HepG2 (cell line): ENCODE measurements around the gene SNX27. TPM values are rescaled to one million over a fixed set of nuclear protein-coding genes. Genes with fewer than 3 reads are reported as not detected.

ENCODE experiments used
- ADNP ChIP-seq: sonication (generic); formaldehyde crosslinking; IDR thresholded peaks from 2 replicates; pipeline ENCODE4 v1.4.0; 2020; ENCODE audit warnings: missing genetic modification reagents
- ARNTL ChIP-seq: sonication (generic); formaldehyde crosslinking; IDR thresholded peaks from 2 replicates; pipeline ENCODE4 v1.4.0; 2020; ENCODE audit warnings: mild to moderate bottlenecking, missing genetic modification reagents
- FOXM1 ChIP-seq: sonication (generic); formaldehyde crosslinking; IDR thresholded peaks from 2 replicates; pipeline ENCODE4 v1.5.0; 2020; ENCODE audit warnings: missing genetic modification reagents
- MEIS2 ChIP-seq: sonication (generic); formaldehyde crosslinking; IDR thresholded peaks from 2 replicates; pipeline ENCODE4 v1.9.0; 2021; ENCODE audit warnings: mild to moderate bottlenecking, missing genetic modification reagents
- MTA3 ChIP-seq: sonication (generic); formaldehyde crosslinking; IDR thresholded peaks from 2 replicates; pipeline ENCODE4 v1.4.0; 2020; ENCODE audit warnings: missing genetic modification reagents
- RARA ChIP-seq: IDR thresholded peaks from 2 replicates; pipeline ENCODE4 v1.6.1; 2016; ENCODE audit warnings: missing genetic modification reagents, missing compliant biosample characterization
- SATB2 ChIP-seq: sonication (generic); formaldehyde crosslinking; IDR thresholded peaks from 2 replicates; pipeline ENCODE4 v1.5.0; 2020; ENCODE audit warnings: missing genetic modification reagents
- SMARCC2 ChIP-seq: fragments of 450-650 bp; IDR thresholded peaks from 2 replicates; pipeline ENCODE4 v1.6.1; 2017; ENCODE audit warnings: antibody characterized with exemption, mild to moderate bottlenecking
- SOX6 ChIP-seq, 2 experiments: fragments of 450-650 bp in 1 of 2; sonication (generic) in 1 of 2; formaldehyde crosslinking in 1 of 2; IDR thresholded peaks; 2 replicates each; pipeline versions ENCODE4 v1.4.0 to v1.6.1; 2017 to 2020; ENCODE audit warnings: antibody characterized with exemption in 1 of 2, mild to moderate bottlenecking in 1 of 2, missing genetic modification reagents in 1 of 2
- SRSF9 ChIP-seq: fragments of 200-400 bp; formaldehyde crosslinking; IDR thresholded peaks from 2 replicates; pipeline ENCODE4 v1.6.1; 2018; ENCODE audit warnings: borderline replicate concordance, mild to moderate bottlenecking, low read depth, low read length; ENCODE audit not compliant: insufficient read depth, poor library complexity, severe bottlenecking
- TBX3 ChIP-seq: fragments of 450-650 bp; IDR thresholded peaks from 2 replicates; pipeline ENCODE4 v1.6.1; 2017; ENCODE audit warnings: antibody characterized with exemption, mild to moderate bottlenecking, inconsistent platforms, borderline replicate concordance
- THAP11 ChIP-seq: IDR thresholded peaks from 2 replicates; pipeline ENCODE4 v1.6.1; 2016; ENCODE audit warnings: missing biosample characterization, missing genetic modification reagents
- WIZ ChIP-seq: sonication (generic); formaldehyde crosslinking; IDR thresholded peaks from 2 replicates; pipeline ENCODE4 v1.5.1; 2020; ENCODE audit warnings: mild to moderate bottlenecking, missing genetic modification reagents
- ZFX ChIP-seq: sonication (generic); formaldehyde crosslinking; IDR thresholded peaks from 2 replicates; pipeline ENCODE4 v1.4.0; 2020; ENCODE audit warnings: mild to moderate bottlenecking, low read depth, missing genetic modification reagents, moderate library complexity
- ZKSCAN5 ChIP-seq: sonication (generic); formaldehyde crosslinking; IDR thresholded peaks from 2 replicates; pipeline ENCODE4 v1.5.1; 2020; ENCODE audit warnings: mild to moderate bottlenecking, missing genetic modification reagents
- polyA plus RNA-seq, 8 experiments: library from polyadenylated mRNA; depleted of rRNA in 3 of 8; stranded (reverse) in 7 of 8; unstranded in 1 of 8; fragments of >200 nt; fragmentation: Illumina TruSeq in 4 of 8; extraction: Trizol in 4 of 8; gene quantifications; 2 replicates each; pipeline versions ENCODE4 v1.2.1 to v1.2.3, GENCODE V29; 2011 to 2016; ENCODE audit warnings: low read depth in 4 of 8, missing spikeins in 1 of 8, mixed read lengths in 1 of 8; ENCODE audit not compliant: insufficient read depth in 1 of 8
- total RNA-seq, 5 experiments: library from RNA; depleted of rRNA; stranded (reverse); fragments of >200 nt; fragmentation: Illumina TruSeq; extraction: Trizol; gene quantifications; 2 replicates each; pipeline ENCODE4 v1.2.3, GENCODE V29; 2016; ENCODE audit warnings: low read depth in 1 of 5
- TF ChIP-seq, protein P1 (sequence below): IDR thresholded peaks from 2 replicates; pipeline ENCODE4 v1.6.1; 2012; ENCODE audit warnings: low read depth, low read length, improper control_type of control experiment
- TF ChIP-seq, protein P2 (sequence below): sonication (generic); formaldehyde crosslinking; IDR thresholded peaks from 2 replicates; pipeline ENCODE4 v1.4.0; 2020; ENCODE audit warnings: missing genetic modification reagents
- TF ChIP-seq, protein P3 (sequence below), 2 experiments: fragments of 450-650 bp in 1 of 2; sonication (generic) in 1 of 2; formaldehyde crosslinking; IDR thresholded peaks; 2 replicates each; pipeline versions ENCODE4 v1.5.0 to v1.8.0; 2020 to 2022; ENCODE audit warnings: mild to moderate bottlenecking in 1 of 2, missing genetic modification reagents in 1 of 2
- TF ChIP-seq, protein P4 (sequence below): sonication (generic); formaldehyde crosslinking; IDR thresholded peaks from 2 replicates; pipeline ENCODE4 v1.9.0; 2021; ENCODE audit warnings: missing genetic modification reagents, mild to moderate bottlenecking, borderline replicate concordance
- TF ChIP-seq, protein P5 (sequence below): sonication (generic); formaldehyde crosslinking; IDR thresholded peaks from 2 replicates; pipeline ENCODE4 v1.5.0; 2020; ENCODE audit warnings: mild to moderate bottlenecking, missing genetic modification reagents, moderate library complexity
- TF ChIP-seq, protein P6 (sequence below): sonication (generic); formaldehyde crosslinking; IDR thresholded peaks from 2 replicates; pipeline ENCODE4 v1.8.0; 2022; ENCODE audit warnings: mild to moderate bottlenecking, missing genetic modification reagents; ENCODE audit not compliant: insufficient replicate concordance

The SNX27 gene
- total and polyA plus RNA-seq, 2 of the 13 experiments (the other 11 are each of a cell fraction or from before 2014, with no cell fraction given), result 14.4 to 17.8 TPM

DNA sequence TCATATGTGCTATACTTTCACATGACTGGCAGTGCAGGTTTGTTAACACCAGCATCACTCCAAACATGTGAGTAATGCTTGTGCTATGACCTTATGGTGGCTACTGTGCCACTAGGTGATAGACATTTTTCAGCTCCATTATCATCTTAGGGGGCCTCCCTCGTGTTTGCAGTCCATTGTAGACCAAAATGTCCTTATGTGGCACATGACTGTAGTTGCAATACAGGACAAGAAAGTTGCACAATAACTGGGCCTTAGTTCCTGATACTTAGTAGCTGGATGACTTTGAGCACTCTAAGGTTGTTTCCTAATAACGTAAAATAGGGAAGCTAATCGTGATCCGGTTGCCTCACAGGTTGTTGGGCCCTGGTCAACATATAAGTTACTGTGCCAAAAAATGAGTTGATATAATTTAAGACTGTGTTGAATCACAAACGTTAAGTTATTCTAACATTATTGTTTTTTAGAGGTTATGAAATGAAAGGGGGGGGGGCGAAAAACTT lies 511 bp upstream of the SNX27 start (continued):
- TF ChIP-seq TBX3, result peak; percentile 39; the same call in 1 of the 2 replicates
- TF ChIP-seq WIZ (CRISPR knock-in tag), result no peak
- TF ChIP-seq, protein P1, sequence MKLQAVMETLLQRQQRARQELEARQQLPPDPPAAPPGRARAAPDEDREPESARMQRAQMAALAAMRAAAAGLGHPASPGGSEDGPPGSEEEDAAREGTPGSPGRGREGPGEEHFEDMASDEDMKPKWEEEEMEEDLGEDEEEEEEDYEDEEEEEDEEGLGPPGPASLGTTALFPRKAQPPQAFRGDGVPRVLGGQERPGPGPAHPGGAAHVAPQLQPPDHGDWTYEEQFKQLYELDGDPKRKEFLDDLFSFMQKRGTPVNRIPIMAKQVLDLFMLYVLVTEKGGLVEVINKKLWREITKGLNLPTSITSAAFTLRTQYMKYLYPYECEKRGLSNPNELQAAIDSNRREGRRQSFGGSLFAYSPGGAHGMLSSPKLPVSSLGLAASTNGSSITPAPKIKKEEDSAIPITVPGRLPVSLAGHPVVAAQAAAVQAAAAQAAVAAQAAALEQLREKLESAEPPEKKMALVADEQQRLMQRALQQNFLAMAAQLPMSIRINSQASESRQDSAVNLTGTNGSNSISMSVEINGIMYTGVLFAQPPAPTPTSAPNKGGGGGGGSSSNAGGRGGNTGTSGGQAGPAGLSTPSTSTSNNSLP, result peak; percentile 31; the same call in 1 of the 2 replicates
- no peak for TF ChIP-seq THAP11
- TF ChIP-seq MEIS2 (CRISPR knock-in tag), result no peak
- TF ChIP-seq, protein P2, sequence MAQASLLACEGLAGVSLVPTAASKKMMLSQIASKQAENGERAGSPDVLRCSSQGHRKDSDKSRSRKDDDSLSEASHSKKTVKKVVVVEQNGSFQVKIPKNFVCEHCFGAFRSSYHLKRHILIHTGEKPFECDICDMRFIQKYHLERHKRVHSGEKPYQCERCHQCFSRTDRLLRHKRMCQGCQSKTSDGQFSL (CRISPR knock-in tag), result no peak
- no peak for TF ChIP-seq SOX6 (IDR thresholded peaks at IDR 0.05)
- peak; percentile 92 for TF ChIP-seq SOX6 (CRISPR knock-in tag; IDR thresholded peaks at IDR 0.05)
- TF ChIP-seq SRSF9, result no peak
- TF ChIP-seq, protein P3, sequence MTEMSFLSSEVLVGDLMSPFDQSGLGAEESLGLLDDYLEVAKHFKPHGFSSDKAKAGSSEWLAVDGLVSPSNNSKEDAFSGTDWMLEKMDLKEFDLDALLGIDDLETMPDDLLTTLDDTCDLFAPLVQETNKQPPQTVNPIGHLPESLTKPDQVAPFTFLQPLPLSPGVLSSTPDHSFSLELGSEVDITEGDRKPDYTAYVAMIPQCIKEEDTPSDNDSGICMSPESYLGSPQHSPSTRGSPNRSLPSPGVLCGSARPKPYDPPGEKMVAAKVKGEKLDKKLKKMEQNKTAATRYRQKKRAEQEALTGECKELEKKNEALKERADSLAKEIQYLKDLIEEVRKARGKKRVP (CRISPR knock-in tag; IDR thresholded peaks at IDR 0.05), result peak in 1 of 2 experiments; percentile 82; a peak in 2 of 4 replicates
- no peak for TF ChIP-seq ZFX
- TF ChIP-seq ARNTL (CRISPR knock-in tag), result no peak
- TF ChIP-seq, protein P4, sequence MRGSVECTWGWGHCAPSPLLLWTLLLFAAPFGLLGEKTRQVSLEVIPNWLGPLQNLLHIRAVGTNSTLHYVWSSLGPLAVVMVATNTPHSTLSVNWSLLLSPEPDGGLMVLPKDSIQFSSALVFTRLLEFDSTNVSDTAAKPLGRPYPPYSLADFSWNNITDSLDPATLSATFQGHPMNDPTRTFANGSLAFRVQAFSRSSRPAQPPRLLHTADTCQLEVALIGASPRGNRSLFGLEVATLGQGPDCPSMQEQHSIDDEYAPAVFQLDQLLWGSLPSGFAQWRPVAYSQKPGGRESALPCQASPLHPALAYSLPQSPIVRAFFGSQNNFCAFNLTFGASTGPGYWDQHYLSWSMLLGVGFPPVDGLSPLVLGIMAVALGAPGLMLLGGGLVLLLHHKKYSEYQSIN (CRISPR knock-in tag), result no peak
- TF ChIP-seq ADNP (CRISPR knock-in tag), result no peak
- no peak for TF ChIP-seq FOXM1 (CRISPR knock-in tag)
- no peak for TF ChIP-seq MTA3 (CRISPR knock-in tag)
- TF ChIP-seq RARA (CRISPR knock-in tag), result 0 out of 2 replicates have a peak, but pooled peaks have one; percentile 25
- TF ChIP-seq, protein P5, sequence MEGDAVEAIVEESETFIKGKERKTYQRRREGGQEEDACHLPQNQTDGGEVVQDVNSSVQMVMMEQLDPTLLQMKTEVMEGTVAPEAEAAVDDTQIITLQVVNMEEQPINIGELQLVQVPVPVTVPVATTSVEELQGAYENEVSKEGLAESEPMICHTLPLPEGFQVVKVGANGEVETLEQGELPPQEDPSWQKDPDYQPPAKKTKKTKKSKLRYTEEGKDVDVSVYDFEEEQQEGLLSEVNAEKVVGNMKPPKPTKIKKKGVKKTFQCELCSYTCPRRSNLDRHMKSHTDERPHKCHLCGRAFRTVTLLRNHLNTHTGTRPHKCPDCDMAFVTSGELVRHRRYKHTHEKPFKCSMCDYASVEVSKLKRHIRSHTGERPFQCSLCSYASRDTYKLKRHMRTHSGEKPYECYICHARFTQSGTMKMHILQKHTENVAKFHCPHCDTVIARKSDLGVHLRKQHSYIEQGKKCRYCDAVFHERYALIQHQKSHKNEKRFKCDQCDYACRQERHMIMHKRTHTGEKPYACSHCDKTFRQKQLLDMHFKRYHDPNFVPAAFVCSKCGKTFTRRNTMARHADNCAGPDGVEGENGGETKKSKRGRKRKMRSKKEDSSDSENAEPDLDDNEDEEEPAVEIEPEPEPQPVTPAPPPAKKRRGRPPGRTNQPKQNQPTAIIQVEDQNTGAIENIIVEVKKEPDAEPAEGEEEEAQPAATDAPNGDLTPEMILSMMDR (CRISPR knock-in tag), result no peak
- TF ChIP-seq SATB2, result no peak
- TF ChIP-seq, protein P6, sequence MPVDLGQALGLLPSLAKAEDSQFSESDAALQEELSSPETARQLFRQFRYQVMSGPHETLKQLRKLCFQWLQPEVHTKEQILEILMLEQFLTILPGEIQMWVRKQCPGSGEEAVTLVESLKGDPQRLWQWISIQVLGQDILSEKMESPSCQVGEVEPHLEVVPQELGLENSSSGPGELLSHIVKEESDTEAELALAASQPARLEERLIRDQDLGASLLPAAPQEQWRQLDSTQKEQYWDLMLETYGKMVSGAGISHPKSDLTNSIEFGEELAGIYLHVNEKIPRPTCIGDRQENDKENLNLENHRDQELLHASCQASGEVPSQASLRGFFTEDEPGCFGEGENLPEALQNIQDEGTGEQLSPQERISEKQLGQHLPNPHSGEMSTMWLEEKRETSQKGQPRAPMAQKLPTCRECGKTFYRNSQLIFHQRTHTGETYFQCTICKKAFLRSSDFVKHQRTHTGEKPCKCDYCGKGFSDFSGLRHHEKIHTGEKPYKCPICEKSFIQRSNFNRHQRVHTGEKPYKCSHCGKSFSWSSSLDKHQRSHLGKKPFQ (CRISPR knock-in tag), result no peak
- no peak for TF ChIP-seq SMARCC2
- no peak for TF ChIP-seq ZKSCAN5 (CRISPR knock-in tag)
